ENCODE data around the gene SKI. TPM values are rescaled to one million over a fixed set of nuclear protein-coding genes. Genes with fewer than 3 reads are reported as not detected.
"Not testable (repeated sequence)": the region's sequence is repeated elsewhere in the genome, so short reads cannot be mapped to it uniquely, and the experiment has no call there.

SKI gene
- polyA plus RNA-seq, 3 donors, result 0.20 to 6.6 (median 0.25) TPM

DNA sequence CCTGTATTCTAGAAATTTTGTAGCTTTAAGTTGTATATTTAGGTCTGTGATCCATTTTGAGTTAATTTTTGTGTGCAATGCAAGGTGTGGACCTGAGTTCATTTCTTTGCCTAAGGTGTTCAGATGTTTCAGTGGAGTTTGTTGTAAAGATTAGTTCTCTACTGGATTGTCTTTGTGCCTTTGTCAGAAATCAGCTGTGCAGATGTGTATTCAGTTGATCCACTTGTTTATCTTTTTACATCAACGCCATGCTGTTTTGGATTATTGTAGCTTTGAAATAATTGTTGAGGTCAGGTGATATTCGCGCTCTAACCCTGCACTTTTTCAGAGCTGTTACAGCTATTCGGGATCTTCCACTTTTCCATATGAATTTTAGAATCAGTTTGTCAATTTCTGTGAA is 32.8 kb downstream of the SKI start:
- no peaks in the 10 kb centered on the region for H3K36me3 ChIP-seq (replicated peaks in 1 of 2; ENCODE audit: control insufficient read depth in 1 of 2, insufficient read depth in 2 of 2, low read length in 2 of 2)
- no peak for DNase-seq
- H3K4me1 ChIP-seq (ENCODE audit: control insufficient read depth in 1 of 2, insufficient read depth in 2 of 2, low read length in 2 of 2), result peaks cover under 1 to 29% of the 10 kb centered on the region in 2 donors
- peaks cover 95% of the 10 kb centered on the region for H3K79me2 ChIP-seq (ENCODE audit: insufficient read depth, low read length)
- no peak overlapping the region for H3K4me3 Mint-ChIP-seq
- no peak overlapping the region for H2AFZ ChIP-seq (ENCODE audit: insufficient read depth, low read depth, low read length, poor library complexity, severe bottlenecking)
- no peaks in the 10 kb centered on the region for H3K27me3 ChIP-seq (ENCODE audit: control insufficient read depth in 2 of 2, insufficient read depth in 2 of 2, low read length in 2 of 2)
- H3K4me1 Mint-ChIP-seq, result peaks cover 40% of the 10 kb centered on the region
- H3K27ac Mint-ChIP-seq, result no peak overlapping the region
- H3K36me3 Mint-ChIP-seq, result peaks cover 11 to 26% of the 10 kb centered on the region in 2 donors
- peaks cover 99% of the 10 kb centered on the region for H4K20me1 ChIP-seq (ENCODE audit: insufficient read depth, low read length)
- TF ChIP-seq CTCF (IDR thresholded peaks at IDR 0.05), result no peak
- intact Hi-C loops (cut with micrococcal nuclease), result loop anchor here in 1 of 2 donors (2.0 kb wide), 1 partner anchor 56 kb away; no protein-coding TSS in a partner anchor
- no CpG with 5 or more reads among the region's 4 CpGs for WGBS (ENCODE audit: insufficient coverage)
- H3K9me3 Mint-ChIP-seq, result peaks cover 0 to 9% (median 0%) of the 10 kb centered on the region in 7 donors
- peaks cover 0 to 5% of the 10 kb centered on the region in 2 donors for H3K9me3 ChIP-seq (replicated peaks in 1 of 2; ENCODE audit: control insufficient read depth in 1 of 2, insufficient read depth in 1 of 2, low read length in 2 of 2)
- no peak overlapping the region for H3K27ac ChIP-seq (ENCODE audit: low read depth in 1 of 2, low read length in 2 of 2)
- H3K4me3 ChIP-seq (replicated peaks in 1 of 3; ENCODE audit: low read depth in 2 of 3, low read length in 3 of 3), result no peak overlapping the region
- no peak overlapping the region for H3K4me2 ChIP-seq (replicated peaks; ENCODE audit: extremely low read depth, low read length, poor library complexity, severe bottlenecking)
- H3K9ac ChIP-seq (ENCODE audit: insufficient read depth, low read length, poor library complexity, severe bottlenecking), result no peak overlapping the region
- H3K27me3 Mint-ChIP-seq (ENCODE audit: low read depth in 3 of 3), result peaks cover 0 to 2% (median 1%) of the 10 kb centered on the region in 3 donors

- not testable (repeated sequence) for H3K4me2 ChIP-seq (replicated peaks; ENCODE audit: extremely low read depth, low read length, poor library complexity, severe bottlenecking); H3K9ac ChIP-seq (ENCODE audit: insufficient read depth, low read length, poor library complexity, severe bottlenecking); H3K36me3 ChIP-seq (replicated peaks in 1 of 2; ENCODE audit: control insufficient read depth in 1 of 2, insufficient read depth in 2 of 2, low read length in 2 of 2); H3K27me3 ChIP-seq (ENCODE audit: control insufficient read depth in 2 of 2, insufficient read depth in 2 of 2, low read length in 2 of 2); H3K4me3 ChIP-seq (replicated peaks in 1 of 3; ENCODE audit: low read depth in 2 of 3, low read length in 3 of 3); H3K9me3 Mint-ChIP-seq; H3K27me3 Mint-ChIP-seq (ENCODE audit: low read depth in 3 of 3); H3K9me3 ChIP-seq (replicated peaks in 1 of 2; ENCODE audit: control insufficient read depth in 1 of 2, insufficient read depth in 1 of 2, low read length in 2 of 2); H3K27ac ChIP-seq (ENCODE audit: low read depth in 1 of 2, low read length in 2 of 2); H2AFZ ChIP-seq (ENCODE audit: insufficient read depth, low read depth, low read length, poor library complexity, severe bottlenecking)
- peak overlapping the region in 1 of 2 donors; percentile 57 for H3K4me3 Mint-ChIP-seq
- peaks cover 11 to 29% of the 10 kb centered on the region in 2 donors for H3K36me3 Mint-ChIP-seq
- Histone ChIP-seq H4K20me1 (ENCODE audit: insufficient read depth, low read length) (peaks cover 99% of the 10 kb centered on the region), H3K4me1 (ENCODE audit: control insufficient read depth in 1 of 2, insufficient read depth in 2 of 2, low read length in 2 of 2) (peaks cover 4 to 32% of the 10 kb centered on the region in 2 donors), H3K79me2 (ENCODE audit: insufficient read depth, low read length) (peaks cover 98% of the 10 kb centered on the region)
- WGBS (ENCODE audit: insufficient coverage), result 89% methylated on average over 20 of the region's 25 CpGs
- H3K4me1 Mint-ChIP-seq, result peaks cover 47% of the 10 kb centered on the region
- intact Hi-C loops (cut with micrococcal nuclease), result loop anchor here in 1 of 2 donors (2.0 kb wide), 1 partner anchor 55 kb away; no protein-coding TSS in a partner anchor
- peak in 2 of 3 donors; percentile 33 to 40 for DNase-seq
- peak overlapping the region in 3 of 7 donors; percentile 7 to 46 (median 19) for H3K27ac Mint-ChIP-seq
Measured at GRCh38 chr1:2261476-2262395, 33.6 kb downstream of the SKI start.

Data from CD14-positive monocyte (primary cell).